SK-N-SH (cell line): ENCODE measurements around the gene FYN. TPM values are rescaled to one million over a fixed set of nuclear protein-coding genes. Genes with fewer than 3 reads are reported as not detected.

ENCODE experiments used
- CTCF ChIA-PET: fragments of 300-600, 350-600 bp; formaldehyde crosslinking; extraction: SDS; loops from one replicate; lab custom pipeline; 2021; lab: Yijun Ruan, JAX
- POLR2A ChIA-PET: fragments of 350-600 bp; sonication (Branson Sonifier 250); formaldehyde crosslinking; extraction: SDS; loops from one replicate; lab custom pipeline; 2020; ENCODE audit warnings: antibody characterized with exemption, inconsistent platforms; lab: Yijun Ruan, JAX
- DNase-seq: peaks from one replicate; pipeline ENCODE4 v3.0.0; 2012
- H2AFZ ChIP-seq: fragments of 200-600 bp; sonication (generic); 2 replicates; pipeline ENCODE4 v1.8.1; 2016; ENCODE audit warnings: antibody characterized with exemption, mild to moderate bottlenecking, low read depth
- H3F3A ChIP-seq: fragments of 200-600 bp; sonication (generic); replicated peaks from 2 replicates; pipeline ENCODE3; 2016; ENCODE audit warnings: antibody characterized with exemption, mild to moderate bottlenecking; ENCODE audit not compliant: insufficient read depth
- H3K27ac ChIP-seq, 2 experiments: fragments of 200-500 bp in 1 of 2; fragments of 200-600 bp in 1 of 2; sonication (Bioruptor generic) in 1 of 2; sonication (generic), shearing (Covaris generic) in 1 of 2; 2 replicates each; pipeline versions ENCODE4 v1.5.1 to v1.6.1; 2014 to 2016; ENCODE audit warnings: low read depth in 2 of 2, inconsistent platforms in 1 of 2, low read length in 1 of 2, mild to moderate bottlenecking in 1 of 2, mixed read lengths in 1 of 2
- H3K27me3 ChIP-seq: fragments of 200-600 bp; sonication (generic), shearing (Covaris generic); 2 replicates; pipeline ENCODE4 v1.6.1; 2016; ENCODE audit warnings: mixed run types; ENCODE audit not compliant: insufficient read depth
- H3K36me3 ChIP-seq, 2 experiments: fragments of 200-500 bp in 1 of 2; fragments of 200-600 bp in 1 of 2; sonication (Bioruptor generic) in 1 of 2; sonication (generic) in 1 of 2; replicated peaks in 1 of 2; 2 replicates each; pipeline versions ENCODE3 to v1.5.1; 2014 to 2016; ENCODE audit warnings: low read length in 1 of 2, mild to moderate bottlenecking in 1 of 2; ENCODE audit not compliant: insufficient read depth in 2 of 2, control insufficient read depth in 1 of 2
- H3K4me1 ChIP-seq, 2 experiments: fragments of 200-500 bp in 1 of 2; fragments of 200-600 bp in 1 of 2; sonication (Bioruptor generic) in 1 of 2; sonication (generic), shearing (Covaris generic) in 1 of 2; 2 replicates each; pipeline versions ENCODE4 v1.5.1 to v1.6.1; 2014 to 2016; ENCODE audit warnings: low read depth in 1 of 2, low read length in 1 of 2, mixed run types in 1 of 2; ENCODE audit not compliant: insufficient read depth in 2 of 2, control insufficient read depth in 1 of 2
- H3K4me2 ChIP-seq: fragments of 200-600 bp; sonication (generic), shearing (Covaris generic); 2 replicates; pipeline ENCODE4 v1.6.1; 2017; ENCODE audit warnings: mixed run types
- H3K4me3 ChIP-seq, 2 experiments: fragments of 200-500 bp in 1 of 2; fragments of 200-600 bp in 1 of 2; sonication (Bioruptor generic) in 1 of 2; sonication (generic), shearing (Covaris generic) in 1 of 2; 2 replicates each; pipeline versions ENCODE4 v1.5.1 to v1.8.1; 2014 to 2016; ENCODE audit warnings: low read depth in 2 of 2, inconsistent platforms in 1 of 2, low read length in 1 of 2, mild to moderate bottlenecking in 1 of 2, mixed read lengths in 1 of 2, moderate library complexity in 1 of 2
- H3K79me2 ChIP-seq: fragments of 200-600 bp; sonication (generic); 2 replicates; pipeline ENCODE4 v1.8.1; 2017; ENCODE audit warnings: mild to moderate bottlenecking; ENCODE audit not compliant: insufficient read depth
- H3K9ac ChIP-seq: fragments of 200-600 bp; sonication (generic); 2 replicates; pipeline ENCODE4 v1.6.1; 2017; ENCODE audit warnings: mixed run types
- H3K9me2 ChIP-seq: fragments of 200-600 bp; sonication (generic); 2 replicates; pipeline ENCODE4 v1.6.1; 2017; ENCODE audit warnings: mixed run types
- H3K9me3 ChIP-seq: fragments of 200-600 bp; sonication (generic); 2 replicates; pipeline ENCODE4 v1.6.1; 2017; ENCODE audit warnings: mixed run types, mild to moderate bottlenecking, moderate library complexity
- H4K20me1 ChIP-seq: fragments of 200-600 bp; sonication (generic); 2 replicates; pipeline ENCODE4 v1.6.1; 2017; ENCODE audit warnings: mild to moderate bottlenecking, mixed run types; ENCODE audit not compliant: insufficient read depth
- CHD2 ChIP-seq: fragments of 150-350 bp; IDR thresholded peaks from 2 replicates; pipeline ENCODE4 v1.6.1; 2018; ENCODE audit warnings: low read length; ENCODE audit not compliant: partially characterized antibody
- EP300 ChIP-seq, 2 experiments: IDR thresholded peaks; 2 replicates each; pipeline versions ENCODE4 v1.4.0 to v1.6.1; 2012; ENCODE audit warnings: borderline replicate concordance in 1 of 2, low read depth in 1 of 2, low read length in 1 of 2
- FOXJ3 ChIP-seq: sonication (generic); formaldehyde crosslinking; IDR thresholded peaks from 2 replicates; pipeline ENCODE4 v1.5.1; 2020; ENCODE audit warnings: mild to moderate bottlenecking, missing genetic modification reagents
- FOXM1 ChIP-seq: IDR thresholded peaks from 2 replicates; pipeline ENCODE4 v1.4.0; 2012; ENCODE audit warnings: low read depth, mild to moderate bottlenecking
- GABPA ChIP-seq: IDR thresholded peaks from 2 replicates; pipeline ENCODE4 v1.4.0; 2012; ENCODE audit warnings: low read depth, mild to moderate bottlenecking
- JUND ChIP-seq: IDR thresholded peaks from 2 replicates; pipeline ENCODE4 v1.4.0; 2012
- MAX ChIP-seq: IDR thresholded peaks from 2 replicates; pipeline ENCODE4 v1.4.0; 2012; ENCODE audit warnings: low read depth
- MEF2A ChIP-seq: IDR thresholded peaks from 2 replicates; pipeline ENCODE4 v1.4.0; 2012; ENCODE audit warnings: low read depth, borderline replicate concordance
- MXI1 ChIP-seq: IDR thresholded peaks from 2 replicates; pipeline ENCODE4 v1.6.1; 2012; ENCODE audit warnings: mild to moderate bottlenecking, low read depth, low read length, improper control_type of control experiment
- NFIC ChIP-seq: IDR thresholded peaks from 2 replicates; pipeline ENCODE4 v1.4.0; 2012; ENCODE audit warnings: borderline replicate concordance
- PBX3 ChIP-seq: IDR thresholded peaks from 2 replicates; pipeline ENCODE4; 2012
- POLR2AphosphoS5 ChIP-seq: IDR thresholded peaks from 2 replicates; pipeline ENCODE4 v1.6.1; 2012; ENCODE audit warnings: low read depth, low read length
- RAD21 ChIP-seq: IDR thresholded peaks from 2 replicates; pipeline ENCODE4 v1.6.1; 2012; ENCODE audit warnings: mild to moderate bottlenecking, low read length
- RCOR1 ChIP-seq: fragments of 150-350 bp; IDR thresholded peaks from 2 replicates; pipeline ENCODE4 v1.6.1; 2017; ENCODE audit warnings: antibody characterized with exemption, low read length
- RXRA ChIP-seq: IDR thresholded peaks from 2 replicates; pipeline ENCODE4 v1.4.0; 2012; ENCODE audit warnings: low read depth, mild to moderate bottlenecking, borderline replicate concordance
- SIN3A ChIP-seq: IDR thresholded peaks from 2 replicates; pipeline ENCODE4 v1.6.1; 2012; ENCODE audit warnings: low read depth, mild to moderate bottlenecking, low read length, moderate library complexity, borderline replicate concordance
- TAF1 ChIP-seq: IDR thresholded peaks from 2 replicates; pipeline ENCODE4 v1.6.1; 2012; ENCODE audit warnings: low read depth, mild to moderate bottlenecking, low read length, moderate library complexity, borderline replicate concordance
- TCF12 ChIP-seq: IDR thresholded peaks from 2 replicates; pipeline ENCODE4 v1.4.0; 2012
- TEAD4 ChIP-seq: IDR thresholded peaks from 2 replicates; pipeline ENCODE4 v1.4.0; 2012; ENCODE audit warnings: mild to moderate bottlenecking, borderline replicate concordance; ENCODE audit not compliant: insufficient read depth
- USF2 ChIP-seq: fragments of 150-350 bp; IDR thresholded peaks from 2 replicates; pipeline ENCODE4 v1.6.1; 2017; ENCODE audit warnings: antibody characterized with exemption, low read length, low read depth, borderline replicate concordance
- WGBS: methylation state at CpG from one replicate; pipeline ENCODE4 v1.1.6; 2017; ENCODE audit warnings: low lambda C conversion rate; 5-methylcytosine and 5-hydroxymethylcytosine counted together
- polyA plus RNA-seq, 3 experiments: library from polyadenylated mRNA; depleted of rRNA; stranded (reverse); fragments of >200 nt; gene quantifications; 2 replicates each; pipeline ENCODE4 v1.2.3, GENCODE V29; 2012

The FYN gene
- polyA plus RNA-seq, 1 of the 3 experiments (the other 2 are of a cell fraction) = 31.0 TPM

- no peaks in the 10 kb centered on the region for H3K36me3 ChIP-seq
- no peaks in the 10 kb centered on the region; the same call in 1 of the 2 replicates for H3K79me2 ChIP-seq
- no peak for DNase-seq
- H3K4me1 ChIP-seq = peaks cover 22 to 38% of the 10 kb centered on the region in 2 experiments; a peak in 3 of 4 replicates
- no peak overlapping the region for H3K27ac ChIP-seq
- H3K27me3 ChIP-seq = no peaks in the 10 kb centered on the region
- no peak overlapping the region for H3K4me2 ChIP-seq
- H2AFZ ChIP-seq = no peak overlapping the region
- 97% methylated on average over 5 of the region's 5 CpGs for WGBS
- no peaks in the 10 kb centered on the region for H3K9me2 ChIP-seq
- no peak for TF ChIP-seq FOXJ3
- no peak for TF ChIP-seq PBX3
- TF ChIP-seq MXI1 = no peak
- no peak for TF ChIP-seq FOXM1
- TF ChIP-seq TCF12 = no peak
- TF ChIP-seq TEAD4 = no peak
- TF ChIP-seq MEF2A = no peak
- no peak overlapping the region for H3K9ac ChIP-seq
- no peaks in the 10 kb centered on the region for H4K20me1 ChIP-seq
- H3F3A ChIP-seq = peaks cover 4% of the 10 kb centered on the region
- no peaks in the 10 kb centered on the region for H3K9me3 ChIP-seq
- ChIA-PET CTCF (no interaction called here), POLR2A (no interaction called here)
- H3K4me3 ChIP-seq = no peak overlapping the region
Observed at GRCh38 chr6:111780393-111780792, 92.9 kb downstream of the FYN start.

GRCh38 chr6:111779660-111780059 lies 93.6 kb downstream of the FYN start:
- Histone ChIP-seq H3K4me2 (no peak overlapping the region), H3K4me1 (peaks cover 20 to 38% of the 10 kb centered on the region in 2 experiments; a peak in 3 of 4 replicates), H2AFZ (no peak overlapping the region), H3K27me3 (no peaks in the 10 kb centered on the region), H3K9me3 (no peaks in the 10 kb centered on the region), H3K9ac (no peak overlapping the region), H3K36me3 (peaks cover 0 to 3% of the 10 kb centered on the region in 2 experiments), H3K9me2 (no peaks in the 10 kb centered on the region), H3K4me3 (no peak overlapping the region), H3K79me2 (no peaks in the 10 kb centered on the region; the same call in 1 of the 2 replicates), H4K20me1 (no peaks in the 10 kb centered on the region), H3K27ac (no peak overlapping the region), H3F3A (no peaks in the 10 kb centered on the region)
- POLR2A ChIA-PET = no interaction called here
- TF ChIP-seq RAD21 = no peak
- TF ChIP-seq CHD2 = no peak
- TF ChIP-seq JUND = no peak
- TF ChIP-seq FOXJ3 = no peak
- TF ChIP-seq GABPA = no peak
- no peak for TF ChIP-seq RCOR1
- TF ChIP-seq SIN3A = no peak
- no peak for TF ChIP-seq RXRA
- no peak for TF ChIP-seq NFIC
- TF ChIP-seq USF2 = no peak
- TF ChIP-seq TAF1 = no peak
- TF ChIP-seq POLR2AphosphoS5 = no peak
- TF ChIP-seq FOXM1 = no peak
- no peak for TF ChIP-seq MAX
- no peak for TF ChIP-seq MXI1
- no peak for TF ChIP-seq EP300 (IDR thresholded peaks at IDR 0.05; ENCODE audit: borderline replicate concordance in 1 of 2, low read depth in 1 of 2, low read length in 1 of 2)
- WGBS = 94% methylated on average over 2 of the region's 2 CpGs
- CTCF ChIA-PET = interaction anchor here (0.8 to 1.2 kb wide), 2 partner anchors 8 to 264 kb away, joined by 3 read pairs; no protein-coding TSS in a partner anchor
- DNase-seq = no peak
